ENCODE results near the gene NOVA2.
A peak's percentile ranks its signal among the peaks of the same experiment; 100 is the strongest.

The NOVA2 gene

GRCh38 chr19:45973553-45974338 is at the start of gene NOVA2:
Gene NOVA2 (minus strand): TSS chr19:45973865. CDS start chr19:45973351, 514 bp downstream.
- DNase-seq: no peak

GRCh38 chr19:46023311-46023779 is 49.7 kb upstream of the NOVA2 start:
- no peak for DNase-seq

DNA sequence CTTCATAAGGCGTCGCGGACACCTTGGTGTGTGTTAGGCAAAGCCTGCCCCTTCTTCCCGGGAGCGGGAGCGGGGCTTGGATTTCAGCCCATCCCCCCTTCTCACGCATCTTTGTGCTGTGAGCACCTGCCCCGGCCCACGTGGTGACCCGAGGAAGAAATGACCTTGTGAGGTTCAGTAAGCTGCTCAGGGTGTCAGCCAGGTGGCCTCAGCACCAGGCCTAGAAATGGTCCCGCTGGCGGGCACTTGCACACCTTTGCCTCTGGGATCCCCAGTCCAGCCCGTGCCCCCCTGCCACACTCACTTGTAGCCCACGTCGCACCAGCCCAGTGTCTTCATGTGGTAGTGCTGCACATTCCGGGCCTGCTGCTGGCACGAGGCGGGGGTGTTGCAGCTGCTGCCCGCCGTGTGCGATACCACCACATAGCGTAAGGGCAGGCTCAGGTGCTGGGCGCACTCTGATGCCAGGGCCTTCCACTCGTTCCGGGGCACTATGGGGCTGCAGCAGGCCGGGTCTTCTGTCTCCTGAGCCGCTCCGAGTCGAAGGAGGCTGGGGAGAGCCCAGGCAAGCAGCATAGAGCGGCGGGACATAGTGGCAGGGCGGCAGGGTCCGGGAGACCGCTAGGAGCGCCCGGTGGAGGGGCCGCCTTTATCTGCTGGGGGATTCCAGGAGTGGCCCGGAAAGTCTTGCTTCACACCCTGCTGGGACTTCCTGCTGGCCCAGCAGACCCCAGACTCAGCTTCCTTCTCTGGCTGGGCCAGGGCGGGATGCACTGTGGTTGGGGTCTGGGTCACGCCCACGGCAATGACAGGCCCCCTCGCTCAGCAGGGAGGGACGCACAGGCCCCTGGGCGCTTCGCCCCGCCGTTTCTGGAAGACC is 49.0 kb upstream of the NOVA2 start, which contains the start of gene PGLYRP1:
PGLYRP1 (minus strand) TSS at position 623 of the 880 bp plus-strand sequence; CDS start at position 591, 32 bp downstream.
- no peak for DNase-seq

- no peak for DNase-seq
These were observed 48.4 kb upstream of the NOVA2 start for GRCh38 chr19:46022061-46022430.

- DNase-seq: no peak
These were observed 47.9 kb upstream of the NOVA2 start for GRCh38 chr19:46021531-46022041.

GRCh38 chr19:46020819-46021125 is 47.1 kb upstream of the NOVA2 start:
- no peak for DNase-seq

- DNase-seq: no peak
These were observed 45.6 kb upstream of the NOVA2 start for GRCh38 chr19:46019270-46019669.

DNA sequence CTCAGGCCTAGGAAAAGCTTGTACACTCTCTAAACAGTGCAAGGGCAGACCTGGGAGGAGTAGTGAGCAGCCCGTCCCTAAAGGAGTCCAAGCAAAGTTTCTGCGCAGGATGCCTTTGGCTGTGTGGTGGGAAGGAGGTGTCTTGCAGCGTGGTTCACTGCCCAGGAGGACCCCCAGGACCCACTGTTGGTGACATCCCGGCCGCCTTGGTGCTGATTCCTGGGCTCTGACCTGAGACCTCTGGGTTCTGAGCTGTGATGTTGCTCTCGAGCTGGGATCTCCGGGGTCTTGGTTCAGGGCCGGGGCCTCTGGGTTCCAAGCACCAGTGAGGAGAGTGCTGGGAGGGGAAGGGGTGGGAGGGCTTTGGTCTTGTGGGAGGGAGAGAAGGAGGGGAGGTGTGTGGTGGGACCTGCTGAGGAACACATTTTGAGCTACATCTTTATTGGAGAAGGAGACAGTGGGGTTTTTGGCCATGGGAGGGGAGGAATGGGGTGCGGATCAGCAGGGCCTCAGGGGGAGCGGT is 45.1 kb upstream of the NOVA2 start:
- no peak for DNase-seq

GRCh38 chr19:46017874-46018675 is 44.4 kb upstream of the NOVA2 start:
- DNase-seq: no peak

- DNase-seq: no peak
These were observed 43.4 kb upstream of the NOVA2 start for GRCh38 chr19:46017095-46017429.

DNA sequence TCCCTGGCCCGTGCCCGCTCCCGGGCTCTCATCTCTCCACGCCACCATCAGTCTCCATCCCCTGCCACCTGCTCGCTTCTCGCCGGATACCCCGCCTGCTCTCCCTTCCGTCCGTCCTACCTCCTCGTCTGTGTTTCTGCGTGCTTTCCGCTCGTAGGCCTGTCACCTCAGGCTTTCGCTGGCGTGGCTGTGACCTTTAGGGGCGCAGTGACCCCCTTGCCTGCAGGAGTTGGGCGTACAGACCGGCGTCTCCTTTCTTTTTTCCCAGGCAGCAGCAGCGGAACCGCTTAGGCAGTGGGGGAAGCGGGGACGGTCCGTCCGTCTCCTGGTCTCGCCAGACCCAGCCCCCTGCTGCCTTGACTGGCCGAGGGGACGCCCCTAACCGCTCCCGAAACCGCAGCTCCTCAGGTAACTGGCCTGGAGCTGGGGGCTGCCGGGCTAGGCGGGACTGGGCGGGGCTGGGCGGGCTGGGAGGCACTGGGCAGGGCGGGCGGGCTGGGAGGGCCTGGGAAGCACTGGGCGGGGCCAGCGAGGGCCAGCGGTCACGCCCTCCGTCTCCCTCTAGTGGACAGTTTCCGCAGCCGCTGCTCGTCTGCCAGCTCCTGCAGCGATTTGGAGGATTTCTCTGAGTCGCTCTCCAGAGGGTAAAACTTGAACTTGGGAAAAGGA is 42.9 kb upstream of the NOVA2 start:
- DNase-seq: peak; percentile 70

- no peak for DNase-seq
These were observed 42.2 kb upstream of the NOVA2 start for GRCh38 chr19:46015687-46016425.

DNA sequence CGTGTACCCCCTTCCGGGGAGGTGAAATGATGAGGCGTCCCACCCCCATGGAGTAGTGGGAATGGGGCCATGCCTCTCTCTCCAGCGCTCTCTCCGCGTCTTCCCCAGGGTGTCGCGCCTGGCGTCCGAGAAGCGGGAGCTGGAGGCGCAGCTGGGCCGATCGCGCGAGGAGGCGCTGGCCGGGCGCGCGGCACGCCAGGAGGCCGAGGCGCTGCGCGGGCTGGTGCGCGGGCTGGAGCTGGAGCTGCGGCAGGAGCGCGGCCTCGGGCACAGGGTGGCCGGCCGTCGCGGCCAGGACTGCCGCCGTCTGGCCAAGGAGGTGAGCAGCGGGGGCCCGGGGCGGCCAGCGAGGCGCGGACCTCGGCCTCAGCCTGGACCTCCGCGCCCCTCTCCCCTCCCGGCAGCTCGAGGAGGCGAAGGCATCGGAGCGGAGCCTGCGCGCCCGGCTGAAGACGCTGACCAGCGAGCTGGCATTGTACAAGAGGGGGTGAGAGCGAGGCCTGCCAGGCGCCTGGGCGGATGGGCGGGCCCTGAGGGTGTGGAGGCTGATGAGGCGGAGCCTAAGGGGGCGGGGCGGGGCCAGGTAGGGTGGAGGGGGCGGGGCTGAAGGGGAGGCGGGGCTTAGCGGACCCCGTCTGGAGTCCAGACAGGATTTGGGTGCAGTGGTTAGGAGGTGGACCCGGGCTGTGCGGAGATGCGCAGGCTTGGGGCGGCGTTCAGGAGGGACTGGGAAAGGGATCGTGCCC is 41.4 kb upstream of the NOVA2 start:
- peak; percentile 51 for DNase-seq

DNA sequence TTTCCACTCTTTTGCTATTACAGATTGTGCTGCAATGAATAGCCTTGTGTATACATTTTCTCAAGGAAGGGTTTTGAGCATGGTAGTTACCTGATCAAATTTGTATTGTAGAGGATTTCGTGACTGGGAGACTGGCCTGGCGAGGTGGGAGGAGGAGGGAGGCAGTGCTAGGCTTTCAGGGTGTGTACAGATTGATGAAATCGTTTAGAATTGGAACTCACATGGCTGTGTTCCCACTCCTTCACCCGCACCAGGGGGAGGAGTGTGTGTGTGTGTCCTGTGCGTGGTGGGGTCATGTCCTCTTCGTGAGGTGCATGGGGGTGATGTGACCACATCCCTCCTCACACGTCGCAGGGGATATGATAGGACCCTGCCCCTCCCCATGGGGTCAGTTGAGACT is 40.9 kb upstream of the NOVA2 start:
- no peak for DNase-seq

DNA sequence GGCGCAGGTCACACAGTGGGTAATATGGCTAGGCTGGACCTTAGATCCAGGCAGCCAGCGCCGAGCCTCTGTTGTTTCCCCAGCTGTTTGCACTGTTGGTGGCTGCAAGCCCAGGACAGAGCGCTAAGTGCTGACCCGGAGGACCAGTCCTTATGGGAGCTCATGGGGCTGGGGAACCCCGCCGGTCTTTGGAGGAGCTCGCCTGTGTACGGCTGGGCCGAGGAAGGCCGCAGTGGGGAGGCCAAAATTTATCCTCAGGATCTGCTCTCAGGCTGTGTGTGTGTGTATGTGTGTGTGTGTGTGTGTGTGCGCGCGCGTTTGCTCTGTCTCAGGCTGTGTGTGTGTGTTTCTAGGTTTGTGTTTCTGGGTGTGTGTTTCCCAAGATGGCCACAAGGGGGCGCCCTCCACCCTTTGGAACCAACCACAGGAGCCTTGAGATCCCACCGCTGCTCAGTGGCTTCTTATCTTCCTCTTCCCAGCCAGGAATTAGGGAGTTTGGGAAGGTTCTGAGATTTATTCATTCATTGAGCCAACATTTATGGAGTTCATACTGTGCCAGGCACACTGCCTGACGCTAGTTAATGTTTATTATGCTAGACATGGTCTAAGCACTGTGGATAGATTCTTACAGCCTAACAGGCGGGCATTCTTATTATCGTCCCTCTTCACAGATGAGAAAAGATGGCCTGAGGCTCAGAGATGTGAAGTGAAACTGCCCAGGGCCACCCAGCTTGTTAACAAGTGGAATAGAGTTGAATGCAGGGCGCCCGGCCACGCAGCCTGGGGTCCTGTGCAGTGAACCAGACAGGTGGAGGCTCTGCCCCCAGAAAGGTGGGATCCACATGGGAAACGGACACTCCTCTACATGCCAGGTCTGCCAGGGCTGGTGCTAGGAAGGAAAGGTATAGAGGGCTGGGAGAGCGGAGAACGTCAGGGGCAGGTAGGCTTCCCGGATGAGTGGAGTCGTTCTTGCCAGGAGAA is 36.2 kb upstream of the NOVA2 start:
- DNase-seq: peak; percentile 46

DNA sequence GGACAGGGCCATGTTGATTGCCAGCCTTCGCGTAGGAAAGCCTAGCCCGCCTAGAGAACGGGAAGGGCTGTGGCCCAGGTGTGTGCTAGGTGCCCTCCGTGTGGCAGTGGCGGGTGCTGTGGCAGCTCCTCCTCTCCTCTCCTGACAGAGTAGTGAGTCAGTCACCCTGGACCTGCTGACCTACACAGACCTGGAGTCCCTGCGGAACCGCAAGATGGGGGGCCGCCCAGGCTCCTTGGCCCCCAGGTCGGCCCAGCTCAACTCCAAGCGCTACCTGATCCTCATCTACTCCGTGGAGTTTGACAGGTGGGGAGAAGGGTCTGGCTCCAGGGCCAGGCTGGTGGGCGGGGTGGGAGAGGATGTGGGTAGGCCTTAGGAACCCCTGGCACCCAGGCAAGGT is 32.7 kb upstream of the NOVA2 start:
- no peak for DNase-seq

DNA sequence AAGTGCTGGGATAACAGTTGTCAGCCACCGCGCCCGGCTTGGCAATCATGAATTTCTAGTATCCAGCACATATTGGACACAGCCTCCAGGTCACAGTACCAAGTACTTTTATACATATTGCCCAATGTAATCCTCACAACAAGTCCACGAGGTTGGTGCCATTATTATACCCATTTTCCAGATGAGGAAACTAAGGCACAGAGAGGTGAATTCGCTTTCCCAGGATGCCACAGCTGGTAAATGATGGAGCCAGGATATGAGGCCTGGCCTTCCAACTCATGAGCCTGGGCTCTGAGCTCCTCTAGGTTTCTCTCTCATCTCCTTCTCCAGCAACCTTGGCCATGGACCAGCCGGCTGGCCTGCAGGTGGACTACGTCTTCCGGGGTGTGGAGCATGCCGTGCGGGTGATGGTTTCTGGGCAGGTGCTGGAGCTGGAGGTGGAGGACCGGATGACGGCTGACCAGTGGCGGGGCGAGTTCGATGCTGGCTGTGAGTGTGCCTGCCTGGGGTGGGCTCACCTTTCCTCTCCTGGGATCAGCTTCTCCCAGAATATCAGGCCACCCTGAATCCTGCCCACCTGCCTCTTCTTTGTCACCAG is 29.1 kb upstream of the NOVA2 start:
- DNase-seq: no peak

DNA sequence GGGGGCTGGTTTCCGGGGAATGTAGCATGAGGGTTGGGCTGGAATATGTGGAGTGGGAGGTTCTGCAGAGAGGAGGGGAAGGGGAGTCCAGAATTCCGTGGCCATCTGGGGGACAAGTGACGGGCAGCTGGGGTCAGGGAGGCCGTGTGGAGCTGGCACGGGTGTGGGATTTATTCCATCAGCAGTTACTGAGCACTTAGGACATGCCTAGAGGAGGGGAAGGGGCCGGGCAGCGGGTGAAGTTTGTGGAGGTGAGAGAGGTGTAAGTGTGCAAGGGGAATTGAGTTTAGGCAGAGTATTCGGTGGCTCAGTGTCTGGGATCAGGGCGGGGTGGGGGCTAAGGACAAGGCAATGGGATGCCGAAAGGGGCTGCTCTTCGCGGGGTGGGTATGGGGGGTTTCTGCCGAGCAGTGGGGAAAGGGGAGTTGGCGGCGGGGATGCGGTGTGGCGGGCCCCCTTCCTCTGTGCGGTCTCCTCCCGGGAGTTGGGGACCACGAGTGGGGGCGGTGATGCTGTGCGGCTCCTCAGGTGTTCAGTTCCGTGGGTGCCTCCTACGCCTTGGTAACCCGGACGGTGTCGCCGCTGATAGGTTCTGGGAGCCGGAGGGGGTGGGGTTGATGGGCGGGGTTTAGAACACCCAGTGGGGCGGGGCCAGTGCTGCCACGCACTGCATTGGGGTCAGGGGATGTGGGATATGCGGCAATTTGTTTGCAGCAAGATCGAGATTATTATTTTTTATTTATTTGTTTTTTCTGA is 27.0 kb upstream of the NOVA2 start:
- peak; percentile 61 for DNase-seq
